Measurements from ENCODE around the gene VSTM4.

Gene VSTM4

DNA sequence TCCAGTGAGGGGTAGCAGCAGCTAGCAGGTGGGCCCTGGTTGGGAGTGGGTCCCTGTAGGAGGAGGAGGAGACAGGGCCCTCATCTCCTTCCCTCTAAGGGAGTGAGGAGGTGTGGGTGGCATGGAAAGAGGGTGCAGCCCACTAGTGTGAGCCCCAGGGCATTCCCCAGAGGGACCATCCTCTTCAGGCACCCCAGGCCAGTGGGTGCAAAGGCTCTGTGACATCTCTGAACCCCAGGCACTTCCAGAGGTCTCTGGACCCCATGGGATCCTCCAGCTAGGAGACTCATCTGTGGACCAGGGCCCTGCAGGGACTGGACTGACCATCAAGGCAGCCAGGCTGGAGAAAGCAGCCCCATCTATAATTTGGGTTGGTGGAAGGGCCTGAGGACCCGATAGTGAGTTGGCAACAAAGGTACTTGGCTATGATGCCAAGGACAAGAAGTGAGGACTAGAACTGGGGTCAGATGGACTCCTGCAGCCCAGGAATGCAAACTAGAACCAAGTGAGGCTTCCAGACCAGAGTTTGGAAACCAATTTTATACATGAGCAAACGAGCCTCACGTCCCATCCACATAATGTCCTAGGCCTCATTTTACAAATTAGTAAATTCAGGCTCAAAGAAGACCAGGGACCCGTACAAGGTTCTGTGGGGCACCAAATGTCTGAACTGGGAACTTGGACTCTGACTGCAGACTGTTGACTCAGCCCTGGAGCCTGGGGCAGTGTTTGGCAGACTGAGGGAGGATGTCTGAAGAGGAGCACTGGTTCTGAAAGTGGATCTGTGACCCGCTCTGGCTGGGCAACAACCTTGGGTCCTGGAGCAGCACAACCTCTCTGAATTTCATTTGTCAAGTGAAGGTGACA is 1.4 kb upstream of the VSTM4 start:
- no peak for TF ChIP-seq SUZ12 (IDR thresholded peaks at IDR 0.05; ENCODE audit: extremely low read depth, insufficient read depth, insufficient read length)
- Histone ChIP-seq H3K27me3 (ENCODE audit: insufficient read depth, insufficient read length) (peaks cover 8% of the 10 kb centered on the region), H3K9me3 (ENCODE audit: insufficient read depth, low read length) (no peaks in the 10 kb centered on the region), H3K4me1 (ENCODE audit: insufficient read depth, insufficient read length) (peaks cover 3% of the 10 kb centered on the region), H3K9ac (ENCODE audit: insufficient read length, low read depth) (no peak overlapping the region), H3K36me3 (ENCODE audit: insufficient read depth, insufficient read length, low read length) (no peaks in the 10 kb centered on the region), H3K4me3 (ENCODE audit: insufficient read length, low read depth) (no peak overlapping the region)
- DNase-seq (ENCODE audit: low read depth, low spot score) = no peak

DNA sequence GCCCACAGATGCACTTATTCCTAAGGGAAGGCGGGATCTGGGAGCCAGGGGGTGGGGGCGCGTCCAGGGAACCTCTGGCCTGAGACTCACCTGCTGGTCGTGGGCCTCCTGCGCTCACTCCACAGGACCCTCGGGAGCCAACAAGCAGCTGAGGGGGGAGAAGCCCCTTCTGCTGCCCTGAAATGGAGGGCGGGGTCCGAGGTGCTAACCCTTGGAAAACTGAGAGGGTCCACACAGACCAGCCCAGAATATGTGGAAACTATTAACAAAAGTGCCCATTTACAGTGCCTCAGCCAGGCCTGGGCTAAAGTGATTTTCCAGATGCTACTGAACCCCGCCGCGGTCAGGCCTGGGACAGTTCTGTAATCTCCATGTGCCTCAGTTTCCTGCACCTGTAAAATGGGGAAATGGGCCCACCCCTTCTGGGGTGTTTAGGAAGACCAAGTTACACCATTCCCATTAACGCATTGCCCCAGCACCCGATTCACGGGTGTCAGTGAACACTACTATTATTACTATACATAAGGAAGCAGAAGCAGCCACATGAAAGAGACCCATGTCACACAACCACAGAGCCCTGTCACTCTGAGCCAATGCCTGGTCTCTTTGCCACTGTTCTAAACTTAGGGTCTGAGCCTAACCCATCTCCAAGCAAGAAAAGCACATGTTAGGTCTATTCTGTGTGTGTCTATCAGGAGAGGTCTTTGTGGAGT is 630 bp upstream of the VSTM4 start:
- no peak for DNase-seq (ENCODE audit: low read depth, low spot score)
- Histone ChIP-seq H3K9me3 (ENCODE audit: insufficient read depth, low read length) (no peaks in the 10 kb centered on the region), H3K4me3 (ENCODE audit: insufficient read length, low read depth) (peak overlapping the region; percentile 12), H3K4me1 (ENCODE audit: insufficient read depth, insufficient read length) (peaks cover 3% of the 10 kb centered on the region), H3K9ac (ENCODE audit: insufficient read length, low read depth) (no peak overlapping the region), H3K36me3 (ENCODE audit: insufficient read depth, insufficient read length, low read length) (no peaks in the 10 kb centered on the region), H3K27me3 (ENCODE audit: insufficient read depth, insufficient read length) (peaks cover 8% of the 10 kb centered on the region)
- TF ChIP-seq YY1 (IDR thresholded peaks at IDR 0.05; ENCODE audit: insufficient read depth, insufficient read length) (no peak), ZNF274 (IDR thresholded peaks at IDR 0.05; ENCODE audit: low read depth, low read length) (no peak), SUZ12 (IDR thresholded peaks at IDR 0.05; ENCODE audit: extremely low read depth, insufficient read depth, insufficient read length) (no peak)

DNA sequence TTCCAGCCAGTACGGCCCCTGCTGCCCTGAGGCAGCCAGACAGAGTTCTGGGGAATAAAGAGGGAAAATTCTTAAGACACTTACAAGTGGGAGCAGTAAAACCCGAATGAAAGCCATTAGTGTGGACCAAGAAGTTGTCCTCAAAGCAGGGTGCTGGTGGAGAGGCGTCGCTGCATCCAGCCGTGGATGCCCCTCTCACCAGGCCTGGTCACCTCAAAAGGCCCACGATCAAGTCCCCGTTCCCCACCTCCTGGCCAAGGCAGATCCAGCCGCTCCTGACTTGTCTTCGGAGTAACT is 656 bp downstream of the VSTM4 start:
- H3K27me3 ChIP-seq (ENCODE audit: insufficient read depth, insufficient read length) = peaks cover 8% of the 10 kb centered on the region
- DNase-seq (ENCODE audit: low read depth, low spot score) = no peak
- no peaks in the 10 kb centered on the region for H3K36me3 ChIP-seq (ENCODE audit: insufficient read depth, insufficient read length, low read length)
- H3K4me3 ChIP-seq (ENCODE audit: insufficient read length, low read depth) = peak overlapping the region; percentile 59
- H3K9ac ChIP-seq (ENCODE audit: insufficient read length, low read depth) = peak overlapping the region; percentile 80
- no peaks in the 10 kb centered on the region for H3K9me3 ChIP-seq (ENCODE audit: insufficient read depth, low read length)
- H3K4me1 ChIP-seq (ENCODE audit: insufficient read depth, insufficient read length) = peaks cover 5% of the 10 kb centered on the region
- TF ChIP-seq YY1 (IDR thresholded peaks at IDR 0.05; ENCODE audit: insufficient read depth, insufficient read length) (no peak), SUZ12 (IDR thresholded peaks at IDR 0.05; ENCODE audit: extremely low read depth, insufficient read depth, insufficient read length) (no peak), ZNF274 (IDR thresholded peaks at IDR 0.05; ENCODE audit: low read depth, low read length) (no peak)

DNA sequence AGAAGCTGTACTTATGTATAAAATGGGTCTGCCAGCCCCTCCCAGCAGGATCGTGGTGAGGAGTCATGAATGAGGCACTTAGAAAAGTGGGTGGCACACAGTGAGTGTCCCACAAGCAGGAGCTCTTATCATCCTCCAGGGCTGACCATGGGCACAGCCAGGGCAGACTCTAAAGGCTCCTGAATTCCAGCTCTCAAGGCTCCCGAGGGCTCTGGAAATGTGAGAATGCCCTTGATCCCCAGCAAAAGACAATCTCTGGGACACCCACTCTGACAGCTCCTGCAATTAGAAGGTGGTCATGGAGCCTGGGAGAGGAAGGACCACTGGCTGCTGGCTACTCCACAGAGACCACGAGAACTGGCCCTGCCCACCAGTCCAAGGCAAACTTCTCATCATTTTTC is 1.6 kb downstream of the VSTM4 start:
- no peak overlapping the region for H3K4me3 ChIP-seq (ENCODE audit: insufficient read length, low read depth)
- no peak for TF ChIP-seq ZNF274 (IDR thresholded peaks at IDR 0.05; ENCODE audit: low read depth, low read length)
- H3K9ac ChIP-seq (ENCODE audit: insufficient read length, low read depth) = no peak overlapping the region
- peaks cover 8% of the 10 kb centered on the region for H3K27me3 ChIP-seq (ENCODE audit: insufficient read depth, insufficient read length)
- H3K4me1 ChIP-seq (ENCODE audit: insufficient read depth, insufficient read length) = peaks cover 5% of the 10 kb centered on the region
- H3K36me3 ChIP-seq (ENCODE audit: insufficient read depth, insufficient read length, low read length) = no peaks in the 10 kb centered on the region
- no peak for DNase-seq (ENCODE audit: low read depth, low spot score)
- no peaks in the 10 kb centered on the region for H3K9me3 ChIP-seq (ENCODE audit: insufficient read depth, low read length)

DNA sequence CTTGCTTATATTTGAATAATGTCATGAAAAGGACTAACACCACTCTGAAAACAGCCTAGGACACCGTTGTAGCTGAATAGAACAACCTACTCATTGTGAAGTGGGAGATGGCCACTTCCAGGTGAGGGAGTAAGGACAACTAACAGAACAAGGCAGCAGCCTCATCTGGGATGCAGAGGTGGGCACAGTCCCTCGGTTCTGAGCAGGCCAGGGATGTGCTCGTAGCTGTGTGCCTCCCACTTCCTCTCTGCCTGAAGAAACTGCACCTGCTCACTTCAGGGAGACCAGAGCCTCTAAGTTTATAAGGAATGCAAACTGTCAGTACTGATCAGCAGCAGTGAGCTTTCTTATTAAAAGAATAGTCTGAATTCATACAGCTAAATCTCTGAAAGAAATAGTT is 2.5 kb downstream of the VSTM4 start:
- Histone ChIP-seq H3K9me3 (ENCODE audit: insufficient read depth, low read length) (no peaks in the 10 kb centered on the region), H3K4me1 (ENCODE audit: insufficient read depth, insufficient read length) (peaks cover 5% of the 10 kb centered on the region), H3K9ac (ENCODE audit: insufficient read length, low read depth) (no peak overlapping the region), H3K4me3 (ENCODE audit: insufficient read length, low read depth) (no peak overlapping the region), H3K36me3 (ENCODE audit: insufficient read depth, insufficient read length, low read length) (no peaks in the 10 kb centered on the region), H3K27me3 (ENCODE audit: insufficient read depth, insufficient read length) (peaks cover 8% of the 10 kb centered on the region)
- no peak for TF ChIP-seq ZNF274 (IDR thresholded peaks at IDR 0.05; ENCODE audit: low read depth, low read length)
- no peak for TF ChIP-seq SUZ12 (IDR thresholded peaks at IDR 0.05; ENCODE audit: extremely low read depth, insufficient read depth, insufficient read length)
- no peak for TF ChIP-seq YY1 (IDR thresholded peaks at IDR 0.05; ENCODE audit: insufficient read depth, insufficient read length)
- DNase-seq (ENCODE audit: low read depth, low spot score) = no peak

DNA sequence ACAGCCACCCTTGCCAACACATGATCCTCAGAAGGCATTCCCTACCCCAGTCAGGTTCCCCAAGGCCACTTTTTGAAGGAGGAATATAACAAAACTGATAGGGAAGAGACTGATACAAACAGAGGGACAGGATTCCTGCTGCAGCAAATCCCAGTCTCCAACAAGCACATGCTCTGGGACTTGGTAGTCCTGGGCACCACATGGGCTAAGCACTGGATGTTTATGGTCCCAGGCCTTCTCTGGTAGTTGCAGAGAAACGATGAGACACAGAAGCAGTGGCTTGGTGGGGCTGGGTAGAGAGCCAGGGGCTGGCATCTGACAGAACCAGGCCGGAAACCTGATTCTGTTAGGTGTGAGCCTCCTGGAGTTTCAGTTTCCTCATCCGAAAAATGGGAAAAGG is 3.2 kb downstream of the VSTM4 start:
- H3K9me3 ChIP-seq (ENCODE audit: insufficient read depth, low read length) = no peaks in the 10 kb centered on the region
- no peak for TF ChIP-seq SUZ12 (IDR thresholded peaks at IDR 0.05; ENCODE audit: extremely low read depth, insufficient read depth, insufficient read length)
- TF ChIP-seq YY1 (IDR thresholded peaks at IDR 0.05; ENCODE audit: insufficient read depth, insufficient read length) = no peak
- TF ChIP-seq ZNF274 (IDR thresholded peaks at IDR 0.05; ENCODE audit: low read depth, low read length) = no peak
- no peak overlapping the region for H3K4me3 ChIP-seq (ENCODE audit: insufficient read length, low read depth)
- H3K27me3 ChIP-seq (ENCODE audit: insufficient read depth, insufficient read length) = peaks cover 8% of the 10 kb centered on the region
- no peak for DNase-seq (ENCODE audit: low read depth, low spot score)
- H3K9ac ChIP-seq (ENCODE audit: insufficient read length, low read depth) = no peak overlapping the region
- H3K36me3 ChIP-seq (ENCODE audit: insufficient read depth, insufficient read length, low read length) = no peaks in the 10 kb centered on the region
- H3K4me1 ChIP-seq (ENCODE audit: insufficient read depth, insufficient read length) = peaks cover 5% of the 10 kb centered on the region

DNA sequence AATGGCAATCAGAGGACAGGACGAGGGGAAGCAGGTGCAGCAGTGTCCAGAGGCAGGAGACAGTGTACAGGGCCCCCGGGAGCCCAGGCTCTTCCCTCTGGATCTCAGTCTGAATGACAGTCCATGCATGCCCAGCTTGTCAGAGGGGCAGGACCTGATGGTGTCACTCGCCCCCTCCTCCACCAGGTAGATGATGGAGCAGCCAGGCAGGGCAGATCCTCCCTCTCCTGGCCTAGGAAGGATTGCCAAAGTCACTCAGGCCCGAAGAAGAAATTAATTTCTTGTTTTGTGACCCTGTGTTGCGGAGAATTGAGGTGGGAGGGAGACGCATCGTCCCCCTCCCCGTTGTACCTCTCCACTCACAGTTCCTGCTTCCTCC is 4.0 kb downstream of the VSTM4 start:
- Histone ChIP-seq H3K9me3 (ENCODE audit: insufficient read depth, low read length) (no peaks in the 10 kb centered on the region), H3K4me1 (ENCODE audit: insufficient read depth, insufficient read length) (peaks cover 5% of the 10 kb centered on the region), H3K27me3 (ENCODE audit: insufficient read depth, insufficient read length) (peaks cover 8% of the 10 kb centered on the region), H3K9ac (ENCODE audit: insufficient read length, low read depth) (no peak overlapping the region), H3K36me3 (ENCODE audit: insufficient read depth, insufficient read length, low read length) (no peaks in the 10 kb centered on the region), H3K4me3 (ENCODE audit: insufficient read length, low read depth) (no peak overlapping the region)
- TF ChIP-seq YY1 (IDR thresholded peaks at IDR 0.05; ENCODE audit: insufficient read depth, insufficient read length) = no peak
- no peak for TF ChIP-seq SUZ12 (IDR thresholded peaks at IDR 0.05; ENCODE audit: extremely low read depth, insufficient read depth, insufficient read length)
- DNase-seq (ENCODE audit: low read depth, low spot score) = no peak

Data from NT2/D1 (cell line).